GM12878 (cell line): ENCODE measurements around the gene ULBP1. TPM values are rescaled to one million over a fixed set of nuclear protein-coding genes. Genes with fewer than 3 reads are reported as not detected.

ENCODE experiments used
- ATAC-seq: fragments of 200-7000 bp; cut with Tn5 transposase; 3 replicates; pipeline ENCODE4 v1.9.1; 2020; ENCODE audit warnings: mild to moderate bottlenecking, moderate library complexity
- BruUV-seq: library from RNA; stranded (reverse); fragments of 400-500 nt; replicated peaks from 2 replicates; lab custom pipeline; 2021; lab: Mats Ljungman, UMichigan
- CTCF ChIA-PET: fragments of 300-600 bp; sonication (Branson Sonifier 250); formaldehyde crosslinking; extraction: SDS; loops from one replicate; lab custom pipeline; 2021; ENCODE audit warnings: inconsistent platforms; lab: Yijun Ruan, JAX
- POLR2A ChIA-PET: fragments of 350-600 bp; formaldehyde crosslinking; extraction: SDS; loops from one replicate; lab custom pipeline; 2021; ENCODE audit warnings: inconsistent platforms; lab: Charles Lee
- RAD21 ChIA-PET: fragments of 300-600 bp; sonication (Branson Sonifier 250); formaldehyde crosslinking; loops from one replicate; lab custom pipeline; 2023; ENCODE audit warnings: antibody characterized with exemption; ENCODE audit not compliant: unreplicated experiment; lab: Charles Lee
- SMC1A ChIA-PET: fragments of 300-600 bp; sonication (Branson Sonifier 250); formaldehyde crosslinking; loops from one replicate; lab custom pipeline; 2023; ENCODE audit not compliant: unreplicated experiment, uncharacterized antibody; lab: Charles Lee
- DNase-seq: peaks from one replicate; pipeline ENCODE4 v3.0.0-alpha.2; 2011; ENCODE audit warnings: low read depth, low spot score
- FAIRE-seq: peaks from 3 replicates; lab custom pipeline; 2011; peaks lifted over from hg19 to GRCh38; lab: Jason Lieb, UNC
- H2AFZ ChIP-seq: 2 replicates; pipeline ENCODE4 v1.6.0; 2011; ENCODE audit warnings: low read depth, low read length, control low read depth; ENCODE audit not compliant: control insufficient read depth
- H3K27ac ChIP-seq: 2 replicates; pipeline ENCODE4 v1.5.1; 2011; ENCODE audit warnings: control low read depth; ENCODE audit not compliant: control insufficient read depth, insufficient read depth
- H3K27me3 ChIP-seq, 2 experiments: replicated peaks in 1 of 2; 2 replicates each; pipeline versions ENCODE4 v1.6.0 to v1.6.1; 2011; ENCODE audit warnings: low read length in 1 of 2; ENCODE audit not compliant: control insufficient read depth in 2 of 2, insufficient read depth in 2 of 2
- H3K36me3 ChIP-seq, 2 experiments: 2 replicates each; pipeline ENCODE4 v1.5.1; 2011; ENCODE audit warnings: low read length in 1 of 2; ENCODE audit not compliant: control insufficient read depth in 2 of 2, insufficient read depth in 2 of 2
- H3K4me1 ChIP-seq: 2 replicates; pipeline ENCODE4 v1.6.1; 2011; ENCODE audit warnings: mild to moderate bottlenecking, low read length, moderate library complexity, mixed read lengths; ENCODE audit not compliant: control insufficient read depth, insufficient read depth
- H3K4me2 ChIP-seq: 2 replicates; pipeline ENCODE4 v1.6.0; 2011; ENCODE audit warnings: control low read depth; ENCODE audit not compliant: control insufficient read depth, insufficient read depth
- H3K4me3 ChIP-seq: fragments of 200-600 bp; sonication (generic); 2 replicates; pipeline ENCODE4 v1.5.1; 2016
- H3K79me2 ChIP-seq: 2 replicates; pipeline ENCODE4 v1.6.0; 2011; ENCODE audit warnings: low read length; ENCODE audit not compliant: control insufficient read depth, insufficient read depth
- H3K9ac ChIP-seq: 2 replicates; pipeline ENCODE4 v1.8.0; 2011; ENCODE audit warnings: low read length, control low read depth, mixed read lengths; ENCODE audit not compliant: control insufficient read depth, insufficient read depth
- H3K9me3 ChIP-seq: replicated peaks from 3 replicates; pipeline ENCODE4 v1.5.1; 2011; ENCODE audit warnings: mild to moderate bottlenecking, low read length; ENCODE audit not compliant: control insufficient read depth, insufficient read depth
- H4K20me1 ChIP-seq: 2 replicates; pipeline ENCODE4 v1.6.0; 2011; ENCODE audit not compliant: control insufficient read depth, insufficient read depth
- BMI1 ChIP-seq: fragments of 450-650 bp; IDR thresholded peaks from 2 replicates; pipeline ENCODE4 v1.6.1; 2016; ENCODE audit warnings: mild to moderate bottlenecking, moderate library complexity, borderline replicate concordance
- CREM ChIP-seq: IDR thresholded peaks from 2 replicates; pipeline ENCODE4 v1.6.1; 2014; ENCODE audit warnings: antibody characterized with exemption, low read depth
- MXI1 ChIP-seq: fragments of 150-350 bp; IDR thresholded peaks from 2 replicates; pipeline ENCODE4 v1.6.1; 2011; ENCODE audit warnings: low read depth, mild to moderate bottlenecking, inconsistent platforms, low read length, improper control_type of control experiment
- WGBS: methylation state at CpG from one replicate; pipeline ENCODE4 v1.1.6; 2016; ENCODE audit warnings: low lambda C conversion rate; ENCODE audit not compliant: insufficient replicate concordance, insufficient coverage; ENCODE audit errors: missing lambda C conversion rate; 5-methylcytosine and 5-hydroxymethylcytosine counted together
- in situ Hi-C: fragments of 300-500 bp; cut with MboI; formaldehyde crosslinking; loops from 9 replicates; pipeline ENCODE4 v1.14.3; 2018; ENCODE audit warnings: mixed read lengths
- intact Hi-C: fragments of 100-400 bp; cut with micrococcal nuclease; formaldehyde crosslinking; loops from one replicate; pipeline ENCODE4 v1.14.2; 2022; ENCODE audit not compliant: unreplicated experiment
- polyA plus RNA-seq, 11 experiments: library from polyadenylated mRNA; depleted of rRNA in 4 of 11; unstranded in 6 of 11; stranded (reverse) in 5 of 11; fragments of >200 nt; fragmentation: Nextera tagmentation in 4 of 11; fragmentation: Illumina TruSeq in 1 of 11; extraction: Ambion mirVana in 4 of 11; extraction: Trizol in 1 of 11; gene quantifications; 1 replicate in 1 of 11; 2 replicates in 10 of 11; pipeline versions ENCODE4 v1.2.1 to v1.2.3, GENCODE V29; 2011 to 2016; ENCODE audit warnings: inconsistent platforms in 2 of 11, missing spikeins in 2 of 11, low read depth in 1 of 11
- total RNA-seq, 4 experiments: library from RNA; depleted of rRNA in 3 of 4; stranded (reverse); fragments of >200 nt in 3 of 4; fragmentation: Illumina TruSeq in 1 of 4; extraction: Trizol in 1 of 4; gene quantifications; 2 replicates each; pipeline versions ENCODE4 v1.2.1 to v1.2.3, GENCODE V29; 2013 to 2021
- TF ChIP-seq, protein P1 (sequence below), 3 experiments: IDR thresholded peaks in 2 of 3; conservative IDR thresholded peaks in 1 of 3; 2 replicates each; pipeline ENCODE4 v1.5.1; 2011; ENCODE audit warnings: low read depth in 3 of 3, low read length in 3 of 3, mild to moderate bottlenecking in 3 of 3, control low read depth in 2 of 3, moderate library complexity in 2 of 3, inconsistent platforms in 1 of 3, mixed read lengths in 1 of 3; ENCODE audit not compliant: control insufficient read depth in 2 of 3, insufficient read depth in 1 of 3; ENCODE audit errors: extremely low read depth in 1 of 3
- TF ChIP-seq, protein P2 (sequence below): fragments of 450-650 bp; formaldehyde crosslinking; IDR thresholded peaks from 2 replicates; pipeline ENCODE4 v1.4.0; 2020; ENCODE audit warnings: mild to moderate bottlenecking, moderate library complexity

Gene ULBP1
- total and polyA plus RNA-seq, 10 of the 15 experiments (the other 5 are each of a cell fraction or from before 2014, with no cell fraction given) = 0.02 to 0.12 (median 0.04) TPM; not detected in 7

DNA sequence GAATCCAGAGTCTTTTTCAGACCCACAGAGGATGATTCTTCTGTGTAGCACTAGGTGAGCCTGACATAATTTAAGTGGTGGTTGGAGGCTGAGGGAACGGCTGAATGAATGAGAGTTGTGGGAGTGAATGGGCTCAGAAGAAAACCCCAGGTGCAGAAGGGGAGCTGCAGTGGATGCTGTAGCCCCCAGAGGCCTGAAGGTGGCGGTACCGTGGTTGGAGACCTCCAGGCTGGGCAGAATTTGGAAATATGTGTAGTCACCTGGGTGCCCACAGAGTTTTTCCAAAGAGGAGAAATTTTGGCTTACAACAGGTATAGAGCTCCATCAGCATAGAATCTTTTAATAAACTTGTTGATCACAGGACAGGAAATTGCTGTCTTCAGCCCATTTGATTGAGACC, 34.3 kb upstream of the ULBP1 start:
- ATAC-seq (0 out of 3 replicates have a peak, but pooled peaks have one; percentile 25), DNase-seq (no peak), FAIRE-seq (no peak)
- RAD21 ChIA-PET = no interaction called here
- intact Hi-C loops (no loop called here), in situ Hi-C loops (loop anchor here (5.0 kb wide), 1 partner anchor 97 kb away; no protein-coding TSS in a partner anchor)
- H3K4me3 ChIP-seq = no peak overlapping the region
- H3K79me2 ChIP-seq = no peaks in the 10 kb centered on the region
- POLR2A ChIA-PET = no interaction called here
- 3% methylated on average over 3 of the region's 3 CpGs for WGBS
- H3K36me3 ChIP-seq = no peaks in the 10 kb centered on the region
- H3K4me1 ChIP-seq = no peaks in the 10 kb centered on the region
- no peaks in the 10 kb centered on the region; the same call in 1 of the 2 replicates for H4K20me1 ChIP-seq
- no peak overlapping the region for H3K9ac ChIP-seq
- no peak overlapping the region for H2AFZ ChIP-seq
- SMC1A ChIA-PET = no interaction called here
- H3K27me3 ChIP-seq = peaks cover 4 to 12% of the 10 kb centered on the region in 2 experiments
- no peak overlapping the region for H3K4me2 ChIP-seq
- TF ChIP-seq BMI1 (no peak), CREM (no peak)
- TF ChIP-seq, protein P1, sequence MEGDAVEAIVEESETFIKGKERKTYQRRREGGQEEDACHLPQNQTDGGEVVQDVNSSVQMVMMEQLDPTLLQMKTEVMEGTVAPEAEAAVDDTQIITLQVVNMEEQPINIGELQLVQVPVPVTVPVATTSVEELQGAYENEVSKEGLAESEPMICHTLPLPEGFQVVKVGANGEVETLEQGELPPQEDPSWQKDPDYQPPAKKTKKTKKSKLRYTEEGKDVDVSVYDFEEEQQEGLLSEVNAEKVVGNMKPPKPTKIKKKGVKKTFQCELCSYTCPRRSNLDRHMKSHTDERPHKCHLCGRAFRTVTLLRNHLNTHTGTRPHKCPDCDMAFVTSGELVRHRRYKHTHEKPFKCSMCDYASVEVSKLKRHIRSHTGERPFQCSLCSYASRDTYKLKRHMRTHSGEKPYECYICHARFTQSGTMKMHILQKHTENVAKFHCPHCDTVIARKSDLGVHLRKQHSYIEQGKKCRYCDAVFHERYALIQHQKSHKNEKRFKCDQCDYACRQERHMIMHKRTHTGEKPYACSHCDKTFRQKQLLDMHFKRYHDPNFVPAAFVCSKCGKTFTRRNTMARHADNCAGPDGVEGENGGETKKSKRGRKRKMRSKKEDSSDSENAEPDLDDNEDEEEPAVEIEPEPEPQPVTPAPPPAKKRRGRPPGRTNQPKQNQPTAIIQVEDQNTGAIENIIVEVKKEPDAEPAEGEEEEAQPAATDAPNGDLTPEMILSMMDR (IDR thresholded peaks at IDR 0.05 in 2 of 3, conservative IDR thresholded peaks at IDR 0.05 in 1 of 3; ENCODE audit: control insufficient read depth in 2 of 3, extremely low read depth in 1 of 3, insufficient read depth in 1 of 3, low read depth in 3 of 3, low read length in 3 of 3) = peak; percentile 18 to 50 (median 19); a peak in 4 of 6 replicates
- TF ChIP-seq, all 136 proteins: peak for 1
- no peaks in the 10 kb centered on the region for H3K9me3 ChIP-seq
- BruUV-seq = no TSS peak
- CTCF ChIA-PET = interaction anchor here (0.7 to 1.5 kb wide), 2 partner anchors 63 to 88 kb away, joined by 3 to 9 read pairs; no protein-coding TSS in a partner anchor
- no peak overlapping the region for H3K27ac ChIP-seq

GRCh38 chr6:149931501-149931900, 32.2 kb upstream of the ULBP1 start:
- no peak overlapping the region for H3K27ac ChIP-seq
- RAD21 ChIA-PET = interaction anchor here (1.3 kb wide), 1 partner anchor 86 kb away, joined by 5 read pairs; no protein-coding TSS in a partner anchor
- no peak overlapping the region for H3K9ac ChIP-seq
- no peak overlapping the region for H3K4me3 ChIP-seq
- H3K79me2 ChIP-seq = no peaks in the 10 kb centered on the region
- WGBS = 47% methylated on average over 6 of the region's 6 CpGs
- H3K36me3 ChIP-seq = no peaks in the 10 kb centered on the region
- no TSS peak for BruUV-seq
- DNase-seq (no peak), FAIRE-seq (no peak), ATAC-seq (no peak)
- CTCF ChIA-PET = interaction anchor here (0.6 to 1.6 kb wide), 5 partner anchors 76 to 464 kb away, joined by 3 to 10 read pairs (median 4); no protein-coding TSS in a partner anchor
- POLR2A ChIA-PET = no interaction called here
- no peaks in the 10 kb centered on the region for H3K9me3 ChIP-seq
- H2AFZ ChIP-seq = no peak overlapping the region
- H4K20me1 ChIP-seq = no peaks in the 10 kb centered on the region; the same call in 1 of the 2 replicates
- in situ Hi-C loops (loop anchor here (10.0 kb wide), 1 partner anchor 883 kb away; no protein-coding TSS in a partner anchor), intact Hi-C loops (loop anchor here (10.0 kb wide), 3 partner anchors 207 to 883 kb away; no protein-coding TSS in a partner anchor)
- peaks cover 5 to 11% of the 10 kb centered on the region in 2 experiments for H3K27me3 ChIP-seq
- TF ChIP-seq, protein P2, sequence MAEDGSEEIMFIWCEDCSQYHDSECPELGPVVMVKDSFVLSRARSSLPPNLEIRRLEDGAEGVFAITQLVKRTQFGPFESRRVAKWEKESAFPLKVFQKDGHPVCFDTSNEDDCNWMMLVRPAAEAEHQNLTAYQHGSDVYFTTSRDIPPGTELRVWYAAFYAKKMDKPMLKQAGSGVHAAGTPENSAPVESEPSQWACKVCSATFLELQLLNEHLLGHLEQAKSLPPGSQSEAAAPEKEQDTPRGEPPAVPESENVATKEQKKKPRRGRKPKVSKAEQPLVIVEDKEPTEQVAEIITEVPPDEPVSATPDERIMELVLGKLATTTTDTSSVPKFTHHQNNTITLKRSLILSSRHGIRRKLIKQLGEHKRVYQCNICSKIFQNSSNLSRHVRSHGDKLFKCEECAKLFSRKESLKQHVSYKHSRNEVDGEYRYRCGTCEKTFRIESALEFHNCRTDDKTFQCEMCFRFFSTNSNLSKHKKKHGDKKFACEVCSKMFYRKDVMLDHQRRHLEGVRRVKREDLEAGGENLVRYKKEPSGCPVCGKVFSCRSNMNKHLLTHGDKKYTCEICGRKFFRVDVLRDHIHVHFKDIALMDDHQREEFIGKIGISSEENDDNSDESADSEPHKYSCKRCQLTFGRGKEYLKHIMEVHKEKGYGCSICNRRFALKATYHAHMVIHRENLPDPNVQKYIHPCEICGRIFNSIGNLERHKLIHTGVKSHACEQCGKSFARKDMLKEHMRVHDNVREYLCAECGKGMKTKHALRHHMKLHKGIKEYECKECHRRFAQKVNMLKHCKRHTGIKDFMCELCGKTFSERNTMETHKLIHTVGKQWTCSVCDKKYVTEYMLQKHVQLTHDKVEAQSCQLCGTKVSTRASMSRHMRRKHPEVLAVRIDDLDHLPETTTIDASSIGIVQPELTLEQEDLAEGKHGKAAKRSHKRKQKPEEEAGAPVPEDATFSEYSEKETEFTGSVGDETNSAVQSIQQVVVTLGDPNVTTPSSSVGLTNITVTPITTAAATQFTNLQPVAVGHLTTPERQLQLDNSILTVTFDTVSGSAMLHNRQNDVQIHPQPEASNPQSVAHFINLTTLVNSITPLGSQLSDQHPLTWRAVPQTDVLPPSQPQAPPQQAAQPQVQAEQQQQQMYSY (CRISPR knock-in tag) = no peak
- TF ChIP-seq MXI1 = no peak
- H3K4me2 ChIP-seq = no peak overlapping the region
- SMC1A ChIA-PET = no interaction called here
- H3K4me1 ChIP-seq = no peaks in the 10 kb centered on the region
